HT-29 (cell line): ENCODE measurements around the gene RAB29. TPM values are rescaled to one million over a fixed set of nuclear protein-coding genes. Genes with fewer than 3 reads are reported as not detected.
A peak's percentile ranks its signal among the peaks of the same experiment; 100 is the strongest.
"Not testable (repeated sequence)": the region's sequence is repeated elsewhere in the genome, so short reads cannot be mapped to it uniquely, and the experiment has no call there.

Experiments
- DNase-seq: peaks from one replicate; pipeline ENCODE4 v3.0.0-alpha.2; 2015; ENCODE audit warnings: low spot score
- total RNA-seq: library from RNA; depleted of rRNA; stranded (reverse); fragments of >200 nt; shearing (Covaris generic); gene quantifications from 2 replicates; pipeline ENCODE4 v1.2.3, GENCODE V29; 2014; rRNA removed

Gene RAB29, protein sequence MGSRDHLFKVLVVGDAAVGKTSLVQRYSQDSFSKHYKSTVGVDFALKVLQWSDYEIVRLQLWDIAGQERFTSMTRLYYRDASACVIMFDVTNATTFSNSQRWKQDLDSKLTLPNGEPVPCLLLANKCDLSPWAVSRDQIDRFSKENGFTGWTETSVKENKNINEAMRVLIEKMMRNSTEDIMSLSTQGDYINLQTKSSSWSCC
- total RNA-seq: 3.6 and 4.7 TPM in 2 replicates

DNA sequence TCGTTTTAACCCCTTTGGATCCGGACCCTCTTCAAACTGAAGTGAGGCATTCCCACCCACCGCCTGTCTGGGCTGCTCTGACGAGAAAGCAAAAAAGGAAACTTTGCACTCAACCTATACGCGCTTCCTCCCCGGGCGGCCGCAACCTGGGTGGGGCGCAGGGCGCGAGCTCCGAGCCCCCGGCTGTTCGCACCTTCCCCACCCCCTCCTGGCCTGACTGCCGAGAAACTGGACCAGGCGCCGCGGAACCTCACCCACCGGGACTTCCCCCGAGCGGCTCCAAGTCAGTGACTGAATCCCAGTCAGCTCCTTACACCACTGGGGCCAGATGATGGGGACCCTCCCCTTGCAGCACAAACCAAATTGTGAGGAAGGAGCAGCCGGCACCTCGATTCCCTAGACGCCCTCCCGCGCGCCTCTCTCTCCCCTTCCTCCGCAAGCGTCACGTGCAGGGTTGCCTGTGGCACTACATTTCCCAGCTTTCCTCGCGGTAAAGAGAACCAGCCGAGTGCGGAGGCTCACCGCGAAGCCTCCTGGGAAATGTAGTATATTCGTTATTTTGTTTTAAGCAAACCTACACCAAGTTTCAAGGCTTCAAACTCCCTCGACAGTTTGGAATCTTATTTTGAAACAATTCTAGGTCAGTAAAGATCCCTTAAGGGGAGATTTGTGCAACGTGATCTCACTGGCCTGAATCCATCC lies at the start of gene RAB29:
TSS of gene RAB29 (minus strand) at position 468 of the 702 bp plus-strand sequence. CDS start 526 bp downstream, outside the sequence.
- peak; percentile 67 for DNase-seq

DNA sequence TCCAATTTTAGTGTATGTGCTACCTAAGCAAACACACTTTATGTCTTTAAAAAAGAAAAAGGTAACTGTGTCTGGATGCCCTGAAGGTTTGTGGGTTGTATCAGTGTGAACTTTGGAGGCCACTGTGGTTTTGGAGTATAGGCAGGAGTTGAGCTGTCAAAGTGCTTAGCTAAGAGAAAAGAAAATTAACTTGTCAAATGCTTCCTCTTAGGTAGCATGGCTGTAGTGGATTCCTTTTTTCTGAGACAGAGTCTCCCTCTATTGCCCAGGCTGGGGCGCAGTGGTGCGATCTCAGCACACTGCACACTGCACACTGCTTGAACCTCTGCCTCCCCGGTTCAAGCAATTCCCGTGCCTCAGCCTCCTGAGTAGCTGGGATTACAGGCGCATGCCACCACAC lies 48.9 kb upstream of the RAB29 start:
- DNase-seq: no peak

DNA sequence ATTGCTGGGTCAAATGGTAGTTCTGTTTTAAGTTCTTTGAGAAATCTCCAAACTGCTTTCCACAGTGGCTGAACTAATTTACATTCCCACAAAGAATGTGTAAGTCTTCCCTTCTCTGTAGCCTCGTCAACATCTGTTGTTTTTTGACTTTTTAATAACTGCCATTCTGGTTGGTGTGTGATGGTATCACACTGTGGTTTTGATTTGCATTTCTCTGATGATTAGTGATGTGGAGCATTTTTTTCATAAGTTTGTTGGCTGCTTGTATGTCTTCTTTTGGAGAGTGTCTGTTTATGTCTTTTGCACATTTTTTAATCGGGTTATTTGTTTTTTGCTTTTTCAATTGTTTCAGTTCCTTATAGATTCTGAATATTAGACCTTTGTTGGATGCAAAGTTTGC lies 48.0 kb upstream of the RAB29 start:
- DNase-seq: not testable (repeated sequence)

DNA sequence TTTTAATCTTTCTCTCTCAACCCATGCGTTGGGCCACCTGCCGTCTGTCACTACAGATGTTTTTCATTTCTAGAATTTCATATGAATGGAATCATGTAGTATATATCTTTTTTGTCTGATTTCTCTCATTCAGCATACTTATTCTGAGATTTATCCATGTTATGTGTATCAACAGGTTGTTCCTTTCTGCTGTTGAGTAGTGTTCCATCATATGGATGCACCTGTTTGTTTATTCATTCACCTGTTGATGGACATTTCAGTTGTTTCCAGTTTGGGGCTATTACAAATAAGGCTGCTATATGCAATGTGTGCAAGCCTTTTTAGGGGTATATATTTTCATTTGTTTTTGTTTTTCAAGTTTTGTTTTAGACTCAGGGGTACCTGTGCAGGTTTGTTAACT lies 47.1 kb upstream of the RAB29 start:
- no peak for DNase-seq

DNA sequence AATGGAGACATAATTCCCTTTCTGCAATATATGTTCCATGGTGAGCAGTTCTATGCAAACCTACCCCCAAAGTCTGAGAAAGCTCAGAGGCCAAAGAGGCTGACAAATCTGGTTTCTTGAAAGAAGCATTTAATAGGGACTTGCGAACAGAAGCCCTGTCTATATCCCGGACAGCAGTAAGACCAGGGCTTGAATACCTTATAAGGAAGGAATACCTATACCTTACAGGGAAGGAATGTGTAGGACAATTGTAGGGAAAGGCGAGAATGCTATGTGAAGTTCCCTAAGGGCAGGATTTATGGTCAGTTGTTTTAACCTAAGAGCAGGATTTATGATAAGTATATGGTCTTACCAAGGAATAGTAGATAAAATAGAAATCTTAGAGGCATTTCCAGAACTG lies 42.7 kb upstream of the RAB29 start:
- no peak for DNase-seq

DNA sequence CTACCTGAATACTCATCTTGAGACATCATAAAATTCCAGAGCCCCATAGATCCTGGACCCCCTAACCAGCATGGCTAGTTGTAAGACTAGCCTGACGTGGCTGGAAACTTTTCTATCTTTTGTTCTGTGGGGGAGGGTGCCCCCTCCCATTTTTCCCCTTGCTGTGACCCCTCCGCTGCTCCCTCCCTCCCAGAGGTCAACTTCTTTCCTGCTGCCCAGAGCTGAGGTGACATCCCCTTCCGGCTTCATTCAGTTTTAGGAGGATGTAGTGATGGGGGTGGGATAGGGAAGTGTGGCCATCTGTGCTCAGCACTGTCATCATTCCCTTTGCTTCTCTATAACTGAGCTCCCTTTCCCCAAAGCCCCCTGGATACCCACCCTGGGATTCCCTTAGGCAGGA lies 42.1 kb upstream of the RAB29 start:
- DNase-seq: no peak

DNA sequence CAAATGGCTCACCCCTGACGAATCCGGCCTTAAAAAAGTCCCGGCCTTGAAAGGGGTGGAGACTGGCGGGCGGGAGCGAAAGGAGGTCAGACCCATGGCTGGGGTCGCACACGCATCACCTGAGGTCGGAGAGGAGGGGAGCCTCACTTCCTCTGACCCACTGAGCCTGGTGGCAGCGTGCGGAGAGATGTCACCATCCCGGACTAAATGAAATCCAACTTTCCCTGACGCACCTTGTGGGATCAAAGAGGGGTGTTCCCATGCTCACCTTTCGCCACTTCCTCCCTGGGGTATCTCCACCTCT lies 38.4 kb upstream of the RAB29 start:
- DNase-seq: no peak

DNA sequence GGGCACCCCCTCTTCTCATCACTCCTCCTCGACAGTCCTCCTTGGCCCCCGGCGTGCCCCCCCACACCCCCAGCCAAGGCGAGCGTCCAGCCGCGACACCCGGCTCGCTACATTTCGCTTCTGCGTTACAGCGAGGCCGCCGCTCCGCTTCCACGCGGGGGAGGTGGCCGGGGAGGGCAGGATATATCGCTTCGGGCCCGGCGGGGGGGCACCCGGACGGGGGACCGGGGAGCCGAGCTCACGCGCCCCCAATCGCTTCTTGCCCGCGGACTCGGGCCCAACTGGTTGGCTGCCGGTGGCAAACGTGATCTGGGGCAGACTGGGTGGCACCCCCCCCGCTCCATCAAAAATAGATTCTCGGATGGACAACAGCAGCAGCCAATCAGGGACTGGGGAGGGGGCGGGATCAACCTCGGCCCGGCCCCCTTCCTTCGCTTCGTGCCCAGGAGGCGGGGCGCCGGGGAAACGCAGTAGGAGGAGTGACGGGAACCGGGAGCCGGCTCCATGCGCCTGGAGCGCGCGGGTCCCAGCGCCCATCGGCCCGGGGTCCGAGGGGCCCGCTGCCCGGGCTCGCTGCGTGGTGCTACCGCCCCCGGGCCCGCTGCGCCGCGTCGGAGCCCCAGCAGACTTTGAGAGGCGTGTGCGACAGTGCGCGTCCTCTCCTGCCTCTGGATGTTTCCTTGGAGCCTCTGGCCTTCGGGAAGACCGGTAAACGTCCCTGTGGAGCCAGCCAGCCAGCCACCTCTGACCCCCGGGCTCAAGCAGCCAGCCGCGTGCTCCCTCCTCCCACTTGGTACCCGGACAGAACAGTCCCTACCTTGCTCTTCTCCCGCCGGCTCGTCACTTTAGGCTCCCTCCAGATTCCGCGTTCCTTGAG lies 37.8 kb upstream of the RAB29 start, which contains the start of gene SLC41A1:
TSS of gene SLC41A1 (minus strand) at position 321 of the 877 bp plus-strand sequence. CDS start 2,757 bp downstream, outside the sequence.
- DNase-seq: peak; percentile 88

DNA sequence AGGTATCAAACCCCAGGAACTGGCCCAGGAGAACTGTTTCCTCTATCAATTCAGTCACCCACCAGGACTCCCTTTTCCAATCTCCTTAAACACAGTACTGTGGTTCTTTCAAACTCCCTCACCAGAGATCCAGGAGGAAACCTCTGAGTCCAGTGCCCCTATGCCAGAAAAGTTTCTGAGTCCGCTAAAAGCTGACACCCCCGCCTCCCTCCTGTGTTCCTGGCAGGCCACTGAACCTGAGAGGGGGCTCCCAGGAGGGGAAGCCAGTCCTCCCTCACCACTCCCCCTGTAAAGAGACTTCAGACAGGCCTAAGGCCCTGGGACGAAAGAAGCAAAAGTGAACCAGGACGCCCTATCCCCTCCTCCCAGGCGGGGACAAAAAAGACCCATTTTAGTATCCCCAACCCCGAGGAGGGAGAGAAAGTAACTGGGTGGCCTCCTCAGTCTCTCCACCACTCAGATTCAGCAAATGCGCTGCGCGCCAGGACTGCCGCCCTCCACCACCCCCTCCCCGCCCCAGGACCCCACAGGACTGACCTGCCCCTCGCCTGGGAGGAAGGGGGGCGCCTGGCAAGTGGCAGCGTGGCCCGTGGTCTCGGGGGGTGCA lies 37.1 kb upstream of the RAB29 start:
- peak; percentile 9 for DNase-seq

DNA sequence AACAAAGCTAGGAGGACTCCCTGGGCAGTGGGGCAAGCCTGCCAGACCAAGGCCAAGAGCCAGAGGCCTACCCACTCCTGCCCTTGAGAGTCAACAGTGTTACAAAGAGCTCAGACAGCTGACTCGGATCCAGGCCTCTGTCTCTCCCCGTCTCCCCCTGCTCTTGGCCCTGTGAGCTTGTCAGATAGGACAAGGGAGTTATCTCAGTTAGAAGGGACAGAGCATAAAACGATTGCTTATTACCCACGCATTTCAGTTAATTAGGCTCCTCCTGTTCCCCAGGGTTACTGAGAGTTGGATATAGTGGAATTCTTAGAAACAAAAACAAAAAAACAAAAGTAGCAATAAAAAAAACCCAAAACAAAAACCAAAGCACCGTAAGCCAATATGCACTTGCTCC lies 36.4 kb upstream of the RAB29 start:
- no peak for DNase-seq

DNA sequence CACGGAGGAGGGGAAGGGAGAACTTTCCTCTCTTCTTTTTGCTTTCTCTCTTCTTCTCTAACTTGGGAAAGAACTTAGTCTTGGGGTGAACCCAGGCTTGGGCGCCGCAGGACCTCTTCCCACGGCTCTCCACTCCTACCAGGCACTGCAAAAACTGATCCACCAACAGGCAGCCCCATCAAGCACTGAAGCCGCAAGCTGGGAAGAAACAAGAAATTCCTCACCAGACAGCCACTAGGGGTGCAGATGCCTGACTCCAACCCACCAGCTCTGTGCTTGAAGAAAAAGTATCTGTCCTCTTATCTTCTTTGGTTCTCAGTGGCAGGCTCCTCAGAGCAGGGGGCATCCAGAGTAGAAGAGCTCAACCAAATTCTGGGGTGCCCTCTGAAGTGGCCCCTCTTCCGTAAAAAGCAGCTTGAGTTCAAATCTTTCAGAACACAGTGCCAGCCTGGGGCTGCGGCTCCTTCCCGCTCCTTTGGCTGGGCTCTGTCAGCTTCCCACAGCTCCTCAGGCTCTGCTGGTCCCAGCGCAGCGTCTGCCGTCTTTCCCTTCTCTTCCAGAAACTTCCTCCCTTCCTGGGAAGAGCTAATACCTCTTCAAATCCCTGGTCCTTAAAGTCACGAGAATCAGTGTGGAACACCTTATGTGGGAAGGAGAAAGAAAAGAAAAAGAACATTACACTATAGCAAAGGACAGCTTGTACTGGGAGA lies 35.3 kb upstream of the RAB29 start:
- peak; percentile 11 for DNase-seq

DNA sequence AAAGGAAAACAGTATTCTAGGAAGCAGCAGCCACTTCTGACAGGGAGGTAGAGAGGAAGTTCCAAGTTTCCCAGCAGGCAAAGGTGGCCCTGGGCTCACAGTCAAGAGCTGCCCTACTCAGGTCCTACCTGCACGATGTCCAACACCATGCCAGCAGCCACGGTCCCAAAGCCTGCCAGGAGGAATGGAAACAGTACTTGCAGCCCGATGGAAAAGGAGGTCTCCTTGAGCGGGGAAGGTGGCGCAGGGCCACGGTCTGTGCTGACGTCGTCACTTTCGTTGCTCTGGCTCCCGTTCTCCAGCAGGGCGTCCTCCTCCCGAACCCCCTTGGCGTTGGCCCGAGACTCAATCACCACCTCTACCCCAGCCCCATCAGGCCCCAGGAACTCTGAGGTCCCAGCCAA lies 34.7 kb upstream of the RAB29 start:
- no peak for DNase-seq

DNA sequence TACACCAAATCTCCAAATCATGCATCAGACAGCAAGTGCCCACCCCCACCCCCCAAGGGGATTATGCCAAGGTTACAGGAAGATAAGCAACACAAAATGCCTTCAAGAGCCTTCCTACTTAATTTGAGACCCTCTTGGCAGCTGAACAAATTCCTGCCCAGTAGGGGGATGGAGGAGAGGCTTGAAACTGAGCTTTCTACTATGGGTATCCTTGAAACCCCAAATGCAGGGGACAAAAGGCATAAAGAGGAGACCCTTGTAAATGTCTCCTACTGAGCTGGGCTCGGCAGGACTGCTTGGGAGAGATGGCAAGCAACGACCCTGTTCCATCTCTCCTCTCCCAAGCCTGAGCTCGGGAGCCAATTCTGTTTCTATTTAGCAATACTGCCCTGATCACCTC lies 34.2 kb upstream of the RAB29 start:
- no peak for DNase-seq

DNA sequence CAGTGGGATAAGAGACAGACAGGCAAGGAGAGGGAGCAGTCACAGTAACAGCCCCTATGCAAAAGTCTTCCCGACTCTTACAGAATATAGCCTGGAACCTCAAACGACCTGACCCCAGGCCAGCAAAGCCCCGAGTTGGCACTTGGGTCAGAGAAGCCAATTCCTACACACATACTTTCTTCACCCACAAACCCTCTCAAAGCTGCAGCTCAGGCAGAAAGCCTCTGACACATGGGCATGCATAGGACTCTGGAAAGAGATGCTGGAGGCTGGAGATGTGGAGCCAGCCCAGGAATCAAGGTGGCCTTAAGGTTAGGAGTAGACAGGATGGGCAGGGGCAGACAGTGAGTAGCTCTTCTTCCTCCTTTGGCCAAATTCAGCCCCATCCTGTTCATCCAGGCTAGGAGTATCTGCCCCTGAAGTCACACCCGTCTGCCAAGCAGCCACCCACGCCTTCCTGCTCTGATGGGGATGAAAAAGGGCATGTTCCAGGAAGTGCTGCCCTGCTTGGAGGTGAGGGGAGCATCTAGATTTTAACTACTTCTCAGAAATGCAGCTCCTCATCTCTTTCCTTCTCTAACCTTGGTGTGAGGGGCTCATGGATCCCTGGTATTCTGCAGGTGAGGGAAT lies 29.9 kb upstream of the RAB29 start:
- no peak for DNase-seq

DNA sequence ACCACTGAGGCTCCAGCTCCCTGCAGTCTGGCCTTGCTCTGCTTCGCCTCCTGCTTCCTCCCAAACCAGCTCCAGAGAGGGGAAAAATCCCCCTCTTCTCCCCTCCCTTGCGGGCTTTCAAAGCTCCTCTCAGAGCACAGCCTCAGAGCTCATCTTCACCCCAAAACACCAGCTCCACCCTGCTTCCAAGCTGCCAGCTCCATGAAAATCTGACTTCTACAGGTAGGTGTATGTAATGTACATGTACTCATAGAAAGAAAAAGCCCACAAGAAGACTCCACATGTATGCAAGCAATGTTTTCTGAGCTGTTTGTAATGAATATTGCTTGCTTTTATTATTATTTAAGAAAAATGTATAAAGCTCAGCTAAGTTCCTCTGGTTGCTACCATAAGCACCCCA lies 29.3 kb upstream of the RAB29 start:
- no peak for DNase-seq

DNA sequence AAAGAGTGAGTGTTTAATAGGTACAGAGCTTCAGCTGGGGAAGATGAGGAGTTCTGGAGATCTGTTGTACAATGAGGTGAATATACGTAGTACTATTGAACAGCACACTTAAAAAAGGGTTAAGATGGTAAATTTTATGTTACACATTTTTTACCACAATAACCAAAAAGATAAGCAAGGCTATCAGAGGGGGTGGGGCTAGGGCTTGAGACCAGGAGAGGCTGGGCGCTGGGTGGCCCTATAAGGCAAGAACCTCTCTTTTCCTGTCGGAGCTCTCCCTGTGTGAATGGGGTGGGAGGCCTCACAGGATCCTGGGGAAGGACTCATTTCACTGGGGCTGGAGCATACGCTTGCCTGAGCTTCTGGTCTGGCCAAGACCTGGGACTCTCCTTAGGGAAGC lies 28.7 kb upstream of the RAB29 start:
- no peak for DNase-seq

DNA sequence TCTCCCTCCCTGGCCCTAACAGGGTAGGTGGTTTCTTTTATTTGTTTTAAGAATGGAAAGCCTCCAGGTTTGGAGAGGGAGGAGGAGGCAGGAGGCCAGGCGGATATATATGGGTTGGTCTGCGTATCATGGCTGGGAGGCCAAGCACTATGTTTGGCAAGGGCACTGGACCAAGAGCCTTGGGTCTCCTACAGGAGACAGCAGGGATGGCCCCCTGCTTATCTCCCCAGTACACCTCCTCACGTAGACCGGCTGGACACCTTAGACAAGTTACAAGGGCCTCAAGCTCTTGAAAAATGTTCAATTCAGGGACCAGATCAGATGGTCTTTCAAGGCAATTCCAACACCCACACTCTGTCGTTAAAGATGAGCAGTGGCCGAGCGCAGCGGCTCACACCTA lies 26.8 kb upstream of the RAB29 start:
- no peak for DNase-seq

DNA sequence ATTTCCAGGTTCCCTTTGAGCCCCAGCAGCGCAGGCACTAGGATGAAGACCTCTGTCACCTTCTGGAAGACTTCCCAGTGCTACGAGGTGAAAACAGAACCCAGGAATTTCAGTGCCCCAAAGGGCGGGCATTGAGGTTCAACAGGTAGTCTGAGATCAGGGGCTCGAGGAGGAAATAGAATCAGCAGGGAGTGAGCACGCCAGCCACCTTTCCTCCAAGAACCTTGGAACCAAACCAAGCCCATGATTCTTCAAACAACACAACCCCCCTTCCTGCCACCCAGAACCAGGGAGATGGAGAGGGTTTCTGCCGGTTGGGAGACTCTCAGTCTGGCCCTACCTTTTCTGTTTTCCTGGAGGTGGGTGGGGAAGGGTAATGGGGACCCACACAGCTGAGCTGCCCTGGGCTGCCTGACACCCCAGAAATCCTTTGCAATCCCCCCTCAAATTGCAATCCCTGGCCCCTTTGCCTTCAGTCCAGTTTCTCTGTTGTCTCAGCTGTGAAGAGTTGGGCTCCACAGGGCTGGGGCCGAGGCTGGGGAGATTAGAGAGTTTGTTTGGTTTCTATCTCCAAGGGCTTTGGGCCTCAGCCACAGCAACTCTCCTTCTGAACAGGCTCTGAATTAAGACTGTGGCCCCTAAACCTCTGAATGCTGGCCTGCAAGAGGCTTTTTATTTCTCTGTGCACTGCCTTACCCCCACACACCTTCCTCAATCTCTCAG lies 25.9 kb upstream of the RAB29 start:
- DNase-seq: peak; percentile 52

DNA sequence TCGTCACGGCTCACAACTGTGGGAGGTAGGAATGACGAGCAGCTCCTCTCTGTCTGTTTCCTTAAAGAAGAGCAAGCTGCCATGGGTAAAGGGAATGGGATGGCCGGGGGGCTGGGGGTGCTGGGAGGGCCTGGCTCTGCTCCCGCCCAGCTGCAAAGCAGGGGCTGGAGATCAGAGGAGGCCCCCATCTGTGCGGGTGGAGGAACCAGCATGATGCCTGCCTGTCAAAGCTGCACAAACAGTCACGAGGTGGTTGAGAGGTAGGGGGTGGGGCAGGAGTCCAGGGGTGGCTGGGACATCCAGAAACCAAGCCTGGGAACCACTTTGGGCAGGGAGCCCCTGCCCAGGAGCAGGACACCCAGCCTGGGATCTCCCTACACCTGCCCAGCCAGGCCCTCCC lies 25.1 kb upstream of the RAB29 start:
- DNase-seq: peak; percentile 1

DNA sequence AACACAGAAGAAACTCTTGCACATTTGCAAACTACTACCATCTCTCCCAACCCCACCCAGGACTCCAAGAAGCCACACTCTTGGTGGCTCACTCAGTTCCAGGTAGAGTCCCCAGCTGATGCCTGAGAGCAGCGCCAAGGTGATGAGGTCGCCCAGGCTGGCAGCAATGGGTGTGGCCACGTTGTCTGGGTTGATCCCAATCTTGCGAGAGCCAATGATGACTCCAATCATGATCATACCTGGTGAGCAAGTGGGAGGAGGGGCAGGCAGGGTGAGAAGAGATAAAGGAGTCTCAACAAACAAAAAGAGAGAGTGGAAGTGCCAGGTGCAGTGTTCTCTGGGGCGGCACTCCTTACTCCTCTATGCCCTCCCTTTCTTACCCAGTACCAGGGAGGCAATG lies 23.3 kb upstream of the RAB29 start:
- no peak for DNase-seq
